CD4-positive, alpha-beta T cell treated with Interleukin-10 for 1 hour (primary cell): ENCODE results near the gene RPS29.

ENCODE experiments used
- DNase-seq: peaks from one replicate; pipeline ENCODE4 v3.0.0-alpha.2; 2020

RPS29 gene

GRCh38 chr14:49585803-49586672, at the start of gene RPS29:
Gene RPS29, minus strand, starts transcription at chr14:49586380. Its CDS starts 34 bp downstream, at chr14:49586346.
- peak; percentile 99 for DNase-seq

- DNase-seq = peak; percentile 81
Observed at GRCh38 chr14:49634547-49635334, 48.6 kb upstream of the RPS29 start, which contains the start of gene DNAAF2. Gene DNAAF2, minus strand, starts transcription at chr14:49635244. Its CDS starts 95 bp downstream, at chr14:49635149.

DNA sequence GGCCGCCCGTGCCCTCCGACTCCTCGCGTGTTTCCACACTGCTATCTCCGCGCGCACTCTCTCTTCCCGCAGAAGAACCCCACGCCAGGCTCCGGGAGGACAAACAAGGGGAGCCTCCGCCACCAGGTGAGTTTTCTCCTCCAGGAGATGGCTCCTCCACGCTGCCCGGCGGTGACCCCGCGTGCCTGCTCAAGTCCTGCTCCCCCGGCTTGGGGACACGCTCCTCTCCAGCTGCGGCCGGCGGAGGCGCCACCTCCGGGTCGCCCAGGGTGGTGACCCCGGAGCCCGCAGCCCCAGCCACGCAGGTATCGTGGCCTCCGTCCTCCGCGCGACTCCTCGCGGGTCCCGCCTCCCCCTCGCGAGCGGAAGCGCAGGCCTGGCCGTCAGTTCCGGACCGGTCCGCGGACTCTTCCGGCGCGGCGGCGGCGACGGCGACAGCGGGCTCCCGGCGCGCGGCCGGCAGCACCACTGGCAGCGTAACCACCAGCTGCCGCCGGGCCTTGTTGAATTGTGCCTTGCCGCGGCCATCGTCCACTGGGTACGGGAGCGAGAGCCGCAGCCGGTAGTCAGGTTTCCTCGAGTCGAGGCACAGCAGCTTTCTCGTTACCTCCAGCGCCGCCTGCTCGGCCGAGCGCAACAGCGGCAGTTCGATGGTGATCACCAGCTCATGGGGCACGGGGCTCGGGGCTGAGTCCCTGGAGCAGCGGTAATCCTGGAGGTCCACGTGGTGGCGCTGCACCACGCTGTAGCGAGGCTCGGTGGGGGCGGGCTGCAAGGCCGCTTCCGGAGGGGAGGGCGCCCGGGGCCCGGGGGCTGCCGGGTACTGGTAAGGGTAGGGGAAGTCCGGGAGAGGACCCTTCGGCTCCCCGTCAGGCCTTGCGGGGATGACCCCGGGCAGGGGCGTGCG, 47.7 kb upstream of the RPS29 start:
- DNase-seq = peak; percentile 95

DNA sequence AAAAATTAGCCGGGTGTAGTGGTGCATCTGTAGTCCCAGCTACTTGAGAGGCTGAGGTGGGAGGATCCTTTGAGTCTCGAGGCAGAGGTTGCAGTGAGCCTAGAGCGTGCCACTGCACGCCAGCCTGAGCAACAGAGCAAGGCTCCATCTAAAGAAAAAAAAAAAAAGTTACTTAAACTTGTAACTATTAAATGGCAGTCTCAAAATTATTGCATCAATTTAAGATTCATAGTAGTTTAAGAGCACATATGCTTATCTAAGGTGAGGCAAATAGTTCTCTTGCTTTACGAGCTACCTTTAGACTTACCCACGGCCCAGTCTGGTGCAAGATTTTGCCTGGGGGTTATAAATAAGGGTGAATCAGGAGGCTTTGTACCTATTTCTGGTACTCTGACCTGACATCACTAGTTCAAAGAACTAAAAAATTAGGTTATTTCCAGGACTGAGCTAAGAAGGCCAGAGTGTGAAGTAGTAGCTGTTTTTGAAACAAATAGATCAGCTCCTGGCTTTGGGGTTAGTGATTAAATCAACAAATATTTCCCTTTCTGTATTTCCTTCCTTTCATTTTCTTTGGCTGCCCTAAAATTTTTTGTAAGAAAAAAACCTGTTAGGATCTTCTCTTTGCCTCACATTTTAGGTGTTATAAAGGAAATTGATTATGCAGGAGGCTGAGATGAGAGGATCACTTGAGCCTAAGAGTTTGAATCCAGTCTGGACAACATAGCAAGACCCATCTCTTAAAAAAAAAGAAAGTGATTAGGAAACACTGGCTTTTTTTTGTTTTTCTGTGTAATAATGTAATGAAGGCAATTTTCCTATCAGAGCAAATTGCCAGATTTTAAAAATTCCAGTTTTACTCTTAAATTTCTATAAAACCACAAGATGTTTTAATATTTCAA, 38.0 kb upstream of the RPS29 start:
- peak; percentile 69 for DNase-seq

- no peak for DNase-seq
Observed at GRCh38 chr14:49623387-49623786, 37.2 kb upstream of the RPS29 start.

DNA sequence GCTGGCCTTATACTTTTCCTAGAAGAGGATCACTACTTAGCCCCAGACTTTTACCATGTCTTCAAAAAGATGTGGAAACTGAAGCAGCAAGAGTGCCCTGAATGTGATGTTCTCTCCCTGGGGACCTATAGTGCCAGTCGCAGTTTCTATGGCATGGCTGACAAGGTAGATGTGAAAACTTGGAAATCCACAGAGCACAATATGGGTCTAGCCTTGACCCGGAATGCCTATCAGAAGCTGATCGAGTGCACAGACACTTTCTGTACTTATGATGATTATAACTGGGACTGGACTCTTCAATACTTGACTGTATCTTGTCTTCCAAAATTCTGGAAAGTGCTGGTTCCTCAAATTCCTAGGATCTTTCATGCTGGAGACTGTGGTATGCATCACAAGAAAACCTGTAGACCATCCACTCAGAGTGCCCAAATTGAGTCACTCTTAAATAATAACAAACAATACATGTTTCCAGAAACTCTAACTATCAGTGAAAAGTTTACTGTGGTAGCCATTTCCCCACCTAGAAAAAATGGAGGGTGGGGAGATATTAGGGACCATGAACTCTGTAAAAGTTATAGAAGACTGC, 35.9 kb upstream of the RPS29 start:
- no peak for DNase-seq

- DNase-seq = peak; percentile 13
Observed at GRCh38 chr14:49621114-49621881, 35.1 kb upstream of the RPS29 start.

DNA sequence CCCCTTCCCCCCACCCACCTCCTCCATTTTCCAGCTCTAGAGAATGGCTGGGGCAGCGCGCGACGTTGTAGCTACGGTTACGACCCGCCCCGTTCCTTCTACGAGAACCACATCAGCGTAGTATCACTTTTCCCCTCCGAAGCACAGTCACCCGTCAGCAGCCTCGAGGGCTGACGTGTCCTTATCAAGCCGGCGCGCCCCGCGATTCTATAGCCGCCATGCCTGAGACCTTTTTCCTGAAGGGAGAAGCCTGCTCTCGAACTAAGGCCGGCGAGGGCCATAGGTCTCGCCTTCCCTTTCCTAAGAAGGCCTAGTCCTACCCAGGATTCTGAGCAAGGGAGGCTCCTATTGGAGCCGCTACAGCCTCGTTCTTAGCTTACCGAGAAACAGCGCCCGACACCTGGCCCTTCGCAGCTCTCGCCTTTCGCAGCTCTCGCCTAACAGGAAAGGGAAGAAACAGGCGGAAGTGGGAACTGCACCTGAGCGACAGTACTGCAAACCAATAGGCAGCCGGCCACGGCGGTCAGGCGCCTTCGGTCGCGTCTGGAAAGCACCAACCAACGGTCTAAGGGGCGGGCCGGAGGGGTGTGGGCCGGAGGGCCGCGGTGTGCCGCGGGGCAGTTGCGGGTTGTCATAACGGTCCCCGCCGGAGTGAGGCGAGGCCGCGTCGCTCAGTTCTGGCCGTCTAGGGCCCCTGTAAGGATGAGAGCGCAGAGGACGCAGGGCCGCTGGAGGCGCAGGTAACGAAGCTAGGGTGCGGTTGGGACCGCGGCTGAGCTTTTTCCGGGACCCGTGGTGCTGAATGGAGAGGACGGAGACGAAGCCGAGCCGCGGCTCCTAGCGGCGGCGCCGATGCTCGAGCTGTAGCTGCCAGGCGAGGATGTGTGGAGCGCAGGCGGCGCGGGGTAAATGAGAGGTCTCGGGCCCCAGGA, 34.3 kb upstream of the RPS29 start, which contains the start of the genes MGAT2 and RPL36AL:
TSS of gene MGAT2 (plus strand) at position 618 of the 932 bp plus-strand sequence. CDS start 470 bp downstream, outside the sequence.
TSS of gene RPL36AL (minus strand) at position 445 of the 932 bp plus-strand sequence. CDS start 1,522 bp downstream, outside the sequence.
- peak; percentile 95 for DNase-seq

DNA sequence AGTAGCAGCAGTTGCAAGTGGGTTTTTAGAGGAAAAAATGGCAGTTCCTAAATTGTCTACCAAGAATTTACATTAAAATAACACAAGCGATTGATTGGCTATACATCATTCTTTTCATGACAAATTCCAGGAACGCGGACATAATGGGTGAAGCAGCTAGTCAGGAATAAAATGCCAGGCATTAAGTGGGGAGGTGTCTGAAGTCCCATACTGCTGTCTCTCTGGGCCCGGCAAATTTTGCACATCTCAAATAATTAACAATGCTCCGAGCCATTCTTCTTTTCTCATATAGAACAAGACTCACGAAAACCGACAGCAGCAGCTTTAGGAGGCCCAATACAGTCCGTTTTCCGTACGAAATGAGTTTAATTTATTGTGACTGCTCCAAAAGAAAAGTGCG, 33.5 kb upstream of the RPS29 start:
- no peak for DNase-seq

- DNase-seq = peak; percentile 13
Observed at GRCh38 chr14:49619273-49619672, 33.1 kb upstream of the RPS29 start.

- no peak for DNase-seq
Observed at GRCh38 chr14:49617852-49618519, 31.8 kb upstream of the RPS29 start.

- no peak for DNase-seq
Observed at GRCh38 chr14:49615776-49616175, 29.6 kb upstream of the RPS29 start.

DNA sequence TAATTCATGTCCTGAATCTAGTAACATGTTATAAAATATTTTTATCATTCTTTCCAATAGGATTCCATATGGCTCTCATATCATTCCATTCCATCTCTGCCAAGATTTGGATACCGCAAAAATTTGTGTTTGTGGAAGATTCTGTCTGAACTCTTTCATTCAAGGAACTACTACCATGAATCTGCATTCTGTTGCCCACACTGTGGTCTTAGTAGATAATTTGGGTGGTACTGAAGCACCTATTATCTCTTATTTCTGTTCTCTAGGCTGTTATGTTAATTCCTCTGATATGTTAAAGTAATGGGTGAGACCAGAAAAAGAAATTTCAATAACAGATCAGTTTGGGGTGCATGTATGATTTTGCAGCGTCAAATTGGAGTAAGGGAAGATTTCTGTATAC, 28.0 kb upstream of the RPS29 start:
- no peak for DNase-seq

DNA sequence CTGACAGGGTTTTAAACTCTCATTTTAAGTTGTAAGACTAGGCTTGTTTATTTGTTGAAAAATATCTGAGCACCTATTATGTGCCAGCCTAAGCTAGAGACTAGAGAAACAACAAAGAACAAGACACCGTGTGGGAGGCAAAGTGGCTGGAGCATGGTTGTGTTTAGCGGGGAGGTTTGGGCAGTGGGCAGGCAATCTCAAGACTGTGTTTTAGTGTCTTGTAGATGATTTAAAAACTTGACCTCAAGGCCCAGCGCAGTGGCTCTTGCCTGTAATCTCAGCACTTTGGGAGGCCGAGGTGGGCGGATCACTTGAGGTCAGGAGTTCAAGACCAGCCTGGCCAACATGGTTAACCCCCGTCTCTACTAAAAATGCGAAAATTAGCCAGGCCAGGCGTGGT, 26.5 kb upstream of the RPS29 start:
- DNase-seq = no peak

- DNase-seq = no peak
Observed at GRCh38 chr14:49612251-49612650, 26.1 kb upstream of the RPS29 start.

DNA sequence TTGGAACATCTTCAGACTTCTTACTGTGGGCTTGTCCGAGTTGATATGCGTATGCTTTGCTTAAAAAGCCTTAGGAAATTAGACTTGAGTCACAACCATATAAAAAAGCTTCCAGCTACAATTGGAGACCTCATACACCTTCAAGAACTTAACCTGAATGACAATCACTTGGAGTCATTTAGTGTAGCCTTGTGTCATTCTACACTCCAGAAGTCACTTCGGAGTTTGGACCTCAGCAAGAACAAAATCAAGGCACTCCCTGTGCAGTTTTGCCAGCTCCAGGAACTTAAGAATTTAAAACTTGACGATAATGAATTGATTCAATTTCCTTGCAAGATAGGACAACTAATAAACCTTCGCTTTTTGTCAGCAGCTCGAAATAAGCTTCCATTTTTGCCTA, 21.4 kb upstream of the RPS29 start:
- DNase-seq = no peak

DNA sequence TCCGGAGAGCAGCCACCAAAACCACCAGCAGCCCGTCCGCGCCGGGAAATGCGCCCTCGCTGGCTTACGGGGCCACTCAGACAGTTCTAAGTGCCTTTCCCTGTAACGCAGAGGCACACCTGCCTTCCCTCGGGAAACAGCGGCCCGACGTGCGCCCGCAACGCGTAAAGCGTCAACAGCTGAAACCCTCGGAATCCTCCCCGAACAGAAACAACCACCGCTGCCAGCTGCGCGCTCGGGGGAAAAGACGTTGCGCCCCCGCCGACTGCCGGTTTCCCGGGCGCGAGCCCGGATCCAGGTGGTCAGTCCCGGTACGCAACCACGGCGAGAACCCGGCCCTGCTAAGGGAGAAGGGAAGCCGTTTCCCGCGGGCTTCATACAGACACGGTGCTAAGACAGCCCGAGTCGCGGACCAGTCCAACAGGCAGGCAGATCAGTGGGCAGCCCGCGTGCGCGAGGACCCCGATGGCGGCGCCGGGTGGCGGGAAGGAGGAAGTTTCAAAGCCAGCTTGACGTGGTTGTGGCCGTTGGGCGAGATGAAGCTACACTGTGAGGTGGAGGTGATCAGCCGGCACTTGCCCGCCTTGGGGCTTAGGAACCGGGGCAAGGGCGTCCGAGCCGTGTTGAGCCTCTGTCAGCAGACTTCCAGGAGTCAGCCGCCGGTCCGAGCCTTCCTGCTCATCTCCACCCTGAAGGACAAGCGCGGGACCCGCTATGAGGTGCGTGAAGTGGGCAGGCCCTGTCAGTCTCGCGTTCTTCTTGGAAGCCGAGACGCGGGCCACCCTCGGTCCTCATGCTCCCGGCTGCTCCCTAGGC, 12.5 kb upstream of the RPS29 start, which contains the start of gene LRR1:
TSS of gene LRR1 (plus strand) at position 456 of the 816 bp plus-strand sequence. CDS start at position 537, 81 bp downstream.
- peak; percentile 88 for DNase-seq

- no peak for DNase-seq
Observed at GRCh38 chr14:49598189-49598484, 12.0 kb upstream of the RPS29 start.
